Choroid plexus epithelial cell (primary cell): ENCODE data around the gene ZBTB38.
A peak's percentile ranks its signal among the peaks of the same experiment; 100 is the strongest.

Source experiments
- DNase-seq: peaks from one replicate; pipeline ENCODE4 v3.0.0-alpha.2; 2010; ENCODE audit warnings: low read depth
- H3K4me3 ChIP-seq: 2 replicates; pipeline ENCODE4 v1.5.1; 2011; ENCODE audit warnings: low read depth, mild to moderate bottlenecking, control low read depth, low read length, moderate library complexity
- TF ChIP-seq, protein P1 (sequence below): conservative IDR thresholded peaks from 2 replicates; pipeline ENCODE4 v1.5.1; 2011; ENCODE audit warnings: low read depth, mild to moderate bottlenecking, control low read depth, inconsistent platforms, low read length, moderate library complexity

The ZBTB38 gene

DNA sequence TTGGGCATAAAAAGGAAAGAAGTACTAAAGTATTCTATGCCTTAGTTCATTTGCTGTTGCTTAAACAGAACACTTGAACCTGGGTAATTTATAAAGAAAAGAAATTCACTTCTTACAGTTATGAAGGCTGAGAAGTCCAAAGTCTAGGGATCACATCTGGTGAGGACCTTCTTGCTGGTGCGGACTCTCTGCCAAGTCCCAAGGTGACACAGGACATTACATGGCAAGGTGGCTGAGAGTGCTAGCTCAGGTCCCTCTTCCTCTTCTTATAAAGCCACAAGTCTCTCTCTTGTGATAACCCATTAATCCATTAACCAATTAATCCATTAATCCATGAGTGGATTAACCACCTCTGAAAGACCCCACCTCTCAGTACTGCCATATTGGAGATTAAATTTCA is 3.1 kb upstream of the ZBTB38 start:
- TF ChIP-seq, protein P1, sequence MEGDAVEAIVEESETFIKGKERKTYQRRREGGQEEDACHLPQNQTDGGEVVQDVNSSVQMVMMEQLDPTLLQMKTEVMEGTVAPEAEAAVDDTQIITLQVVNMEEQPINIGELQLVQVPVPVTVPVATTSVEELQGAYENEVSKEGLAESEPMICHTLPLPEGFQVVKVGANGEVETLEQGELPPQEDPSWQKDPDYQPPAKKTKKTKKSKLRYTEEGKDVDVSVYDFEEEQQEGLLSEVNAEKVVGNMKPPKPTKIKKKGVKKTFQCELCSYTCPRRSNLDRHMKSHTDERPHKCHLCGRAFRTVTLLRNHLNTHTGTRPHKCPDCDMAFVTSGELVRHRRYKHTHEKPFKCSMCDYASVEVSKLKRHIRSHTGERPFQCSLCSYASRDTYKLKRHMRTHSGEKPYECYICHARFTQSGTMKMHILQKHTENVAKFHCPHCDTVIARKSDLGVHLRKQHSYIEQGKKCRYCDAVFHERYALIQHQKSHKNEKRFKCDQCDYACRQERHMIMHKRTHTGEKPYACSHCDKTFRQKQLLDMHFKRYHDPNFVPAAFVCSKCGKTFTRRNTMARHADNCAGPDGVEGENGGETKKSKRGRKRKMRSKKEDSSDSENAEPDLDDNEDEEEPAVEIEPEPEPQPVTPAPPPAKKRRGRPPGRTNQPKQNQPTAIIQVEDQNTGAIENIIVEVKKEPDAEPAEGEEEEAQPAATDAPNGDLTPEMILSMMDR: no peak
- no peak overlapping the region for H3K4me3 ChIP-seq
- no peak for DNase-seq

GRCh38 chr3:141366285-141367037 is 1.8 kb upstream of the ZBTB38 start:
- DNase-seq: peak; percentile 95
- TF ChIP-seq, protein P1: peak; percentile 24

GRCh38 chr3:141367038-141367730 is 1.1 kb upstream of the ZBTB38 start:
- TF ChIP-seq, protein P1: no peak
- H3K4me3 ChIP-seq: no peak overlapping the region
- DNase-seq: peak; percentile 99

More at GRCh38 chr3:141366285-141367037, 1.8 kb upstream of the ZBTB38 start:
- no peak overlapping the region for H3K4me3 ChIP-seq

- peak overlapping the region; percentile 42 for H3K4me3 ChIP-seq
- peak; percentile 91 for DNase-seq
- TF ChIP-seq, protein P1: no peak
Observed at GRCh38 chr3:141368925-141369794, 856 bp downstream of the ZBTB38 start.

GRCh38 chr3:141370065-141370533 is 1.8 kb downstream of the ZBTB38 start:
- DNase-seq: peak; percentile 98
- TF ChIP-seq, protein P1: peak; percentile 64
- H3K4me3 ChIP-seq: no peak overlapping the region

DNA sequence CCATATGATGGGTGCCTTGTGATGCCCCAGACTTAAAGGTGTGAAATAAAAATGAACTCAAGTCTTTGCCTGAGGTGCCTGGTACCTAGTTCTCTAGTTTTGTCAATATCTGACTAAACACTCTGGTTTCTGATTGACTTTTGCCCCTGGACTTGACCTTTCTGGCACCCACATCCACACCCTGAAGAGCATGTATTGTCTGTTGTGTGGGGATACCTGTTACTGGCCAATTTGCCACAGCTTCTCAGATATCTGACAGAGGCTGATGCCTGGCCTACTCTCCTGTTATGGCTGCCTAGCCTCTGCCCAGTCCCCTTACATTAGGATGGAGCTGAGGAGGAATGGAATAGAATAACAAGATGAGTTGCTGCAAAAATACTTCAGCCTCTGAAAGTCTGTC is 3.6 kb downstream of the ZBTB38 start:
- TF ChIP-seq, protein P1: no peak
- no peak for DNase-seq
- H3K4me3 ChIP-seq: no peak overlapping the region
